GM19240 (cell line): ENCODE measurements around the gene ING5.

Experiments
- DNase-seq: peaks from one replicate; pipeline ENCODE4 v3.0.0; 2011; ENCODE audit warnings: low spot score; ENCODE audit not compliant: insufficient read length

ING5 gene

DNA sequence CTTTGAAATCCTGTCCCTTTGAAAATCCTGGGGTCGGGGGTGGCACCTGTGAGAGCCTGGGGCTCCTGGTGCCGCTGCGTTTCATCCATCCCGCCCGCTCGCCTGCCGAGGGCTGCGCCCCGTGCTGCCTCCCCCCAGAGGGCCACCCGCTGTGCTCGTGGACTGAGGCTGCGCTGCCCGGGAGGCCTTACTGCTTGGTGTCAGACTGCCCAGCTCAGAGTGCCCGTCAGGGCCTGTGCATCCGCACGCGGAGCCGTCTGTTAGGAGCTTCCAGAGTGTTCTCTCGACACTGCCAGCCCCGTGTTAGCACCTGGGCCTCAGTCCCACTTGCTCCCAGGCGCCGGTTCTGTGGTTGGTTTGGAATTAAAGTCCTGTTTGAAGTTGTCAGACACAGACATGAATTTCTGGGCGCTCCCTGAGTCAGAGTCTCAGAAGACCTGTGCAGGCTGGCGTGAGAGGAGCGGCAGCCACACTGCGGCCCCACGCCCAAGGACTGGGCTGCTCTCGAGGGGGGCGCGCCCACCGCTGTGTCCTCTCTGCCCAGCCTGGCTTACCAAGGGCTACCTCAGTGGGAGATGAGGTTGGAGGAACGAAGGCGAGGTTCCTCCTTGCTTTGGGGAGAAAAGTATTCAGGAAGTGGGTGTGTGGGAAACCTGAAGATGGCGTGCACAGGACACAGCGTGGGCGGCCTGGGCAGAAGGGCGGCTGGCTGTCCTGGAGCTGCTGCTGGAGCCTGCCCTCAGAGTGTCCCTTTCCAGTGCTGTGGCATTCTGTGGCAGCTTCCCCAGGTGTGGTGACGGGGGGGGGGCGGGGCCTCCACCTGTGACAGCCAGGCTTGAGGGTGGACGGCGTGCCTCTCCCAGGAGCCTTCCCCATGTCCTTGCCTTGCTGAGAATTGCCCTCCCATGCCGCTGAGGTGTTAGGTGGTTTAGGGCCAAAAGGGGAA lies 29.3 kb upstream of the ING5 start:
- DNase-seq = no peak

DNA sequence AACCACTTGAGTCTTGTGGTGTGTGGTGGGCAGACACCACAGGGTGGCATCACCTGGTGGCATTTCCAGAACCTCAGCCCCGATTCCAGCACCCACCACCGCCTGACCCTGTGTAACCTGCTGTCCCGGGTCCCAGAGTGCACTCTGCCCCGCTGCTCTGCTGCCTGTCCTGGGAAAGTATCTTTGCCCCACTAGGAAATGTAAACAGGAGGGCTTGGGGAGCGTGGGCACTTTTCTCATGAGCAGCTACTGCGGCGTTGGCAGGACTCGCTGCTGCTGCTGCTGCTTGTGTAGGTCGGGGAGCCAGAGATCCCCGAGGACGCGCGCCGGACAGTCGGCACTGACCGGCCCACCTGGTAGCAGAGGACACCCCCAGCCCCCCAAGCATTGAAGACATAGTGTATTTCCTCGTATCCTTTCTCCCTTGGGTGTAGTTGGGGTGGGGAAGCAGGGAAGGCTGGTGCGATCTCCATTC lies 28.6 kb upstream of the ING5 start:
- DNase-seq = no peak

DNA sequence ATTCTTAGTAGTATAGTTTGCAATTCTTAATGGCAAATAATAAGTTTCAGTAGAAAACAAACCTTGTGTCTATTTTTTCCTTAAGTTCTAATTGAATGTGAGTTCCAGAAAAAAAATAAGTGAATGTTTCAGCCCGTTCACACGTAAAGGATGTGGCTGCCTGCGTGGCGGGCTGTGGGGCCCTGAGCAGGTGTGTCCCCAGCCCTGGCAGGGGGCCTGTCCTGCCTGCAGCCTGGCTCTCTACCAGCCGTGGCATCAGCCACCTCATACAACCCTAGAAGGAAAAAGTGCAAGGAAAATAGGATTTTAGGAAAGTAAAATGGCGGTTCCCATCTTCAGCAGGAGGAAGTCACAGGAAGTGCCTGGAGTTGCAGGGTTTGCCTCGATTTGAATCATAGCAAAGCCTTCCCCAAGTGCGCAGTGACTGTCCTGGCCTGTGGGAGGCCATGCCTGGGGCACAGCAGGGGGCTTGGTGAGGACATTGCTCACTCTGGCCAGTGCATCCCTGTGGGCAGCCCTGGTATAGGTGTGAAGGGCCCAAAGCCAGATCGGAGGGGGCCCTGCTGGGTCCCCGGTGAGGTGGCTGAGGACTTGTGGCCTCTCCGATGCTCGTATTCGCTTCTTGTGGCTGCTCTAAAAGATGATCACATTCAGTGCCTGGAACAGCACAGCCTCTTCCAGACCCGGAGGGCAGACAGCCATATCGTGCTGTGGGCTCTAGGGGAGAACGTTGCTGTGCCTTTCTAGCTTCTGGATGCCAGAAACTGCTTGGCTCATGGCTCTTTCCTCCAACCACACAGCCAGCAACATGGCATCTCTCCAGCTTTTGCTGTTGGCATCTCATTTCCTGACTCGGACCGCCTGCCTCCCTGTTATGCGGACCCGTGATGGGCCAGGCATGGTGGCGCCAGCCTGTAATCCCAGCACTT lies 27.8 kb upstream of the ING5 start:
- DNase-seq = no peak

DNA sequence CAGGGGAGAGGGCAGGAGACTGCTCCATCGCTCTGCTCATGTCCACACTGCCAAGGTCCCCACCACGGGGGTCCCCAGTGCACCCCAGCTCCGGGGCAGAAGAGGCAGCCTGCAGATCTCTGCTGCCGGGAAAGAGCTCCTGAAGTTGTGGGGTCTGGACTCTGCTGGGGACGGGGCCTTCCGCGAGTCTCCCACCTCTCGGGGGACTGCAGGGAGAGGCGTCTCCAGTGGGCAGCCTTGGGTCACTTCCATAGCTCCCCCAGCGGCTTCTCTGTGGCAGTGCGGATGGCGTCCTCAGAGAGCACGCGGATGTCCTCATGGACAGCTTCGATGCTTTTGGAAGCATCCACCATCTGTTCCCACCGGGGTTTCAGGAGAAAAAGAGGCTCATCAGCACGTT lies 26.0 kb upstream of the ING5 start:
- DNase-seq = no peak

DNA sequence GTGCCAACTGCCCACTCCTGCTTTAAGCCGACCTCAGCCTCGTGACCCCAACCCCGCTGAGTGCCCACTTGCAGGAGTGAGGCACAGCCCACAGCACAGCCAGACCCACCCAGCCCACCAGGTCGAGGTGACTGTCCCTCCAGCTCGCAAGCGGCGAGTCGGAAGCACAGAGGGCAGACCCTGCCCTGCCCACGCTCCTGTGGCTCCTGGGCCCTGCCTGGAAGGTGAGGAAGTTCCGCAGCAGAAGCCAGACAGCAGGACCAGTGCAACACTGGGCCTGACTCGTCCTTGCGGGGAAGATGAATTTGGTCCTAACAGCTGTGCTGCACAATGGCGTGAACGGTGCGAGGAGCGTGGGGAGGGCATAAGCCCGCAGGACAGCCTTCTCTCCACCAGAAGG lies 25.2 kb upstream of the ING5 start:
- no peak for DNase-seq

DNA sequence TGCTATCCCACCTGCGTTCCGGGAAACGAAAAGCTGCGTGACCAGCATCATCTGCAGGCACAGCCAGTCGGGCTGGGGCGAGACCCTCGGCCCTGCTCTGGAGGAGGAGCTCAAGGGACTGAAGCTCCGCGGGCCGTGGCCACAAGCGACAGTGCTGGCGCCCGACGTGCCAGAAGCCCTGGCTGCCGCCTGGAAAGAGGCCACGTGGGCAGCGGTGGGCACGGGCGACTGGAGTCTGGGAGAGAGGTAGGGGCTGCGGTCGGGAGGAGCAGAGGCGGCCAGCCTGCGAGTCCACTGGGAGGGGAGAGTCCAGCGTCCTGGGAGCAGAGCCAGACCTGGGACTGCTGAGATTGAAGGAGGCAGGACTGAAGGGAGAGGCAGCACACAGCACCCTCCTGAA lies 24.4 kb upstream of the ING5 start:
- no peak for DNase-seq

DNA sequence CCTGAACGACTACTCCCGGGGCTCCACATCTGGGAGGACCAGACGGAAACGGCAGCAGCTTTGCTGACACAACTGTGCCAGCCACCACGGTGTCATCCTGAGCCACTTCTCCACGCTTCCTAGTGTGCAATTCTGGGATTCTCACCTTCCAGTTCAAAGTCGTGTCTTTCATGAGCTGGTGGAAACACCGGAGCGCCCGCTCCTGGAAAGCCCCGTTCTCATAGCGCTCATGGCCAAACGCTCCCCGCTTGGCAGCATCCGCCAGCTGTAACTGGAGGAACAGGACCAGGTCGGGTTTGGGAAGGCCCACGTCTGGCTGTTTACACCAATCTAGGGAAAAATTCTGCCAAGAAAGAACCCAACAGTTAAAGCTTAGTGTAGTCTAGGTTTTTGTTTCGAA lies 23.5 kb upstream of the ING5 start:
- DNase-seq = no peak

DNA sequence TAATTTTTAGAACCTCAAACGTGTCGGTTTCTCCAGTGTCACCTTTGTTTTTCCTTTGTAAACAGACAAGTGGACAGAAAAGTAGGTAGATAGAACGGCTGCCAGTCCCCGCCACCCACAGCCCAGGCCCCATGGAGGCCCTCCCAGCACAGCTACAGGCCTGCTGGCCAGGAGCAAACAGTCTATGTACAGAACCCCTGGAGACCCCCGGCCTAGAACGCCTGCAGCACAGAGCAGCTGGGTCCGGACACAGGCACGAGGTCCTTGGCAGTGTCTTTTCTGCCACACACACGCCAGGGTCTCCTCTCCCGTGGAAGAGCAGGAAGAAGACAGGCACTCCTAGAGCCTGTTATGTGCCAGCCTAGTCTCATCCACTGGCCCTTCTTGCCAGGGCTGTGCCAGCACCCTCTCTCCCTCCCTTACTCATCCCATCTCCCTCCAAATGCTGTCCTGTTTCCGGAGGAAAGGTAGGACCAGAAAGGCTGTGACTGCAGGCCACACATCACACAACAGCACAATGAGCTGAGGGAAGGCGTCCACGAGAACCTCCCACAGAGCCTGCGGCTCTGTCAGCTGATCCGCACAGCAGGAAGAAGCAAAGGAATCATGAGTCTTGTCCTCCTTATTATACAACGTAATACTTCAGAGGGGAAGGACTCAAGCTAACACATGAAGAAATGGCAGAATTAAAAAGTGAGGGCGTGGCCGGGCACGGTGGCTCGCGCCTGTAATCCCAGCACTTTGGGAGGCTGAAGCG lies 22.9 kb upstream of the ING5 start:
- no peak for DNase-seq

DNA sequence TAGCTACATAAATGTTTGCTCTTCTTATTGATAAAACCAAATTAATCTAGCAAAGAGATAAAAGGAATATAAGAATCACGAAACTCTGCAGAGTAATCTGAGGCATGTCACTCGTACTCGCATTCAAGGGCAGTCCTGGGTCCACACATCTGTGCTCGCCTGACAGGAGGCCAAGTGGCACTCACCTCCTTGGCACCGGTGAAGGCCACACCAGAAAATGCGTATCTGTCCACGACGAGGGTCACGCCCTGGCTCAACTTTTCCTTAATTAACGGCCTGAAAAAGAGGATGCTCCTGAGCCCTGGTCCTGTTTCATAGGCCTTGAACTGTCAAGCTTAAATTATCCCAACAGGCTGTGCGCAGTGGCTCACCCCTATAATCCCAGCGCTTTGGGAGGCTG lies 21.8 kb upstream of the ING5 start:
- no peak for DNase-seq

DNA sequence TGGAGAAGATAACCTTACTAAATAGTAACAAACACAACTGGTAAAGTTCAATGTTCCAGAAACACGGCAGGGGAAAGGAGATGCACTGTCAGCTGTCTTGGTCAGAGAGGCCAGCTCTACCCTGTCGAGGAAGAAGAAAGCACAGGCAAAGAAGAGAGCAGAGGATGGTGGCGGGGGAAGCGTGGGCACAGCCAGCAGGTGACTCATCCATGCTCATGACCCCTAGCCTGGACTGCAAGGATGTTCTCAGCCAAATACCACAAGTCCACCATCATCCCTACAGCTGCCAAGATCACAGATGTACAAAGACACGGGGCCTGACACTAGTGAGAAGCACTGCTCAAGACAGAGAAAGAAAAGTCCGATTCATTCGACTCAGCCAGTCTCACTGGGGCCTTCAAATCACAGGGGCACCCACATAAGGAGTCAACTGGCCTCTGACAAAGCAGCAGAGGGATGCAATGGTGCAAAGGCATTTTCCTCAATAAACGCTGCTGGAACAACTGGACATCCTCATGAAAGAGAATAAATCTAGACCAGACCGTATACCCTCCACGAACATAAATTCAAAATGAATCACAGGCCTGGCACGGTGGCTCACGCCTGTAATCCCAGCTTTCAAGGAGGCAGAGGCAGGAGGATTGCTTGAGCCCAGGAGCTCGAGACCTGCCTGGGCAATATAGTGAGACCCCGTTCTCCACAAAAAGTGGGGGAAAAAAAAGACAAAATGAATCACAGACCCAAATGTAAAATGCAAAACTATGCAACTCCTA lies 20.8 kb upstream of the ING5 start:
- no peak for DNase-seq

DNA sequence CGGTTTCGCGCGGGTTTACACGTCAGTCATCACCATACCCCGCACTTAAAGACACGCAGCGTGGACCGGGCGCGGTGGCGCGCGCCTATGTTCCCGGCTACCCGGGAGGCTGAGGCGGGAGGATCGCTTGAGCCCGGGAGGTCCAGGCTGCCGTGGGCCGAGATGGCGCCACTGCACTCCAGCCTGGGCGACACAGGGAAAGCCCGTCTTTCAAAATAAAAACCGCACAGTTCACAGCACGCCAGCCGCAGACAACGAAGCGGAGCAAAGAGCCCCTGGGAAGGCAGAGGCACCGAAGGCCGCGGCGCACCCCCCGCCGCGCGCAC lies 15.6 kb upstream of the ING5 start:
- no peak for DNase-seq

DNA sequence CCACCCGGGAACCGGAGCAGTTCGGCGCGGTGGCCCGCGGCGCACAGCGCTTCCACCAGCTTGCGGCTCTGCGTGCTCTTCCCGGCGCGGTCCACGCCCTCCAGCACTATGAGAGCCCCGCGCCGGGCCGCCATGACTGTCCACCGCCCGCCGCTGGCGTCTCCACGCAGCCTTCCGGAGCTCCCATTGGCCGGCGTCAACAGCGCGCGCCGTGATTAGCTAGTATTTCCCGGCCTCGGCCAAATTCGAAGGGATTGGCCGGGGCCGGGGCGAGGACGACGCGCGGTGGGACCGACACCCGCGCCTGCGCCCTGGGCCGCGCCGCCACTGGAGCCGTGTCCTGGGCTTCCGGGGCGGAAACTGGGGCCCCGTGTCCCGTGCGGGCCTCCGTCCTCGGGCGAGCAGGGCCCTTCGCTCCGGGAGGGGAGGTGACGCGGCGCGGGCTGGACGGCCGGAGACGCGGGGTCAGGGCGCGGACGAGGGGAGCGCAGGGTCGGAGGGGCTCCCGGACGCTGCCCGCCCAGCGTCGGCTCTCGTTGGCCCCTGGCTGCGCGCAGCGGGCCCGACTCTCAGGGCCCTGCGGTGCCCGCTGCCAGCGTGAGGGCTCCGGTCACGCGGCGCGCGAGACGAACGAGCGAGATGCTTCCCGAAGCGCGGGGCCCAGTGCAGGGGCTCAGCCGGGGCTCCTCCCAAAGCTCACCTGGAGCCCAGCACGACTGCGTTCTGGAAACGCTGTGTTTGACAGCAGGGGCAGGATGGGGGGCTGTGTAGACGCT lies 15.0 kb upstream of the ING5 start, which contains the start of gene DTYMK:
Gene DTYMK, minus strand, starts transcription at position 166 of the 776 bp plus-strand sequence. Its CDS starts 32 bp downstream, at position 134.
- DNase-seq = peak; percentile 99

DNA sequence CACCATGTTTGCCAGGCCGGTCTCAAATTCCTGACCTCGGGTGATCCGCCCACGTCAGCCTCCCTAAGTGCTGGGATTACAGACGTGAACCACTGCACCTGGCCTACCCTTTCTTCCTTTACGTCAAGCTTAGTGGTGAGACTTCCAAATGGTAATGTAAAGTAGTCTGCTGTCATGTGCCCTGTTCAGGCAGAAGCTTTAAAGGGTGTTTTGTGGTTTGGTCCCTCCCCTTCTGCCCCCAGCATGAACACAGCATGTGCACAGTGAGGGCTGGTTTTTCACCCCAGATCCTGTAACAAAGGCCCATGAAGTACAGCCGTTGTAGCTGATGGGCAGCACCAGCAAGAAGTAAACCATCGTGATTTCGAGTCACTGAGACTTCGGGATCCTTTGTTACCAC lies 12.5 kb upstream of the ING5 start:
- no peak for DNase-seq

DNA sequence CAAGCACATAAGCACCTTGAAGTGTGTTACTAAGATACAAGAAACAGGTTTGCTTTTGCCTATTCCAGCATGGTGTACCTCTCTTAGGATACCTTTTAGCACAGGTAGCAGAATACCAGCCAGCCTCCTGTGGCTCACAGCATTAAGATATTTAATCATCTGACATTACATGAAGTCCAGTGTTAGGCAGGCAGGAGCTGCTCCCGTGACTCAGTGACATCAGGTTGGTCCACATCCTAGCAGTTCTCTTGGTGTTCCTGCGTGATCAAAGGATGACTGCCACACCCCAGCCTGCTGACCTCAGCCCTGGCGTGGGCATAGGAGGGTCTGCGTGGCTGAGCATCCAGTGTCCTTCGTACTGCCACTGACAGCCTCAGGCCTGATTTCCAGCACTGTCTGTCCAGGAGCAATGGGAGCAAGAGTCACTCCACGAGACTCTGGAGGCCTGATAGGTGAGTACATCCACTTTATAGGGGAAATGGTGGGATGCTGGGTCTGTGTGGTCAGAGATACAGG lies 11.6 kb upstream of the ING5 start:
- no peak for DNase-seq

DNA sequence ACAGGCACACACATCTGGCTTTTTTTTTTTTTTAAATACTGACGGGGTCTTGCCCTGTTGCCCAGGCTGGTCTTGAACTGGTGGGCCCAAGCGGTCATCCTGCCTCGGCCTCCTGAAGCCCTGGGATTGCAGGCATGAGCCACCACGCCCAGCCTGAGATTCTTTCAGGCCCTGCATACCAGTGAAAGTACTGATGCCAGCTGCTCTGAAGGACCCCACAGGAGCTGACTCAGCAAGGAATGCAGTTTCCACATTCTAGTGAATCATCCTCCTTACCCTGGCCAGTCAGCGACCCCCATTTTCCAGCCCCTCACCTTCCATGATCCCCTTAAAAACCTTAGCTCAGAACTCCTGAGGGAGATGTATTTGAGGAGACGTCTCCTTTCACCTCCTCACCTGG lies 9.4 kb upstream of the ING5 start:
- DNase-seq = no peak

DNA sequence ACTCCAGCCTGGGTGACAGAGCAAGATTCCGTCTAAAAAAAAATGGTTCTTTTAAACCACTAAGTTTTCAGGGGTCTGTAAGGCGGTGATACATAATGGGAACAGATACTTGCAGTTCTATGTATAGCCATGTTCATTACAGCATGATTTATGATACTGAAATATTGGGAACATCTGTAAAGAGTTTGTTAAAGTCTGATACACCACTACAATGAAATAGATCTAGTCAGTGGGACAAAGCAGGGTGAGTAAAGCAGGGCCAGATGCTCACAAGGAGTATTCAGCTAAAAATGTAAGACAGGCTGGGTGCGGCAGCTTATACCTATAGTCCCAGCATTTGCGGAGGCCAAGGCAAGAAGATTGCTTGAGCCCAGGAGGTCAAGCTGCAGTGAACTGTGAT lies 6.2 kb upstream of the ING5 start:
- DNase-seq = no peak

DNA sequence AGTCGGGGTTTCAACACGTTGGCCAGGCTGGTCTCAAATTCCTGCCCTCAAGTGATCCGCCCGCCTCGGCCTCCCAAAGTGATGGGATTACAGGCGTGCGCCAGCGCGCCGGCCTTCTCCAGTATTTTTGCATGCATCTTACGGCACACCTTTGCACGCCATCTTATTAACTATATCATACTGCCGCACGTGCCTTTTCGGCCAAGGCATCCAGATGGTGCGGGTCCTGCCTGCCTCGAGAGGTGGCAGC lies 765 bp upstream of the ING5 start:
- no peak for DNase-seq

DNA sequence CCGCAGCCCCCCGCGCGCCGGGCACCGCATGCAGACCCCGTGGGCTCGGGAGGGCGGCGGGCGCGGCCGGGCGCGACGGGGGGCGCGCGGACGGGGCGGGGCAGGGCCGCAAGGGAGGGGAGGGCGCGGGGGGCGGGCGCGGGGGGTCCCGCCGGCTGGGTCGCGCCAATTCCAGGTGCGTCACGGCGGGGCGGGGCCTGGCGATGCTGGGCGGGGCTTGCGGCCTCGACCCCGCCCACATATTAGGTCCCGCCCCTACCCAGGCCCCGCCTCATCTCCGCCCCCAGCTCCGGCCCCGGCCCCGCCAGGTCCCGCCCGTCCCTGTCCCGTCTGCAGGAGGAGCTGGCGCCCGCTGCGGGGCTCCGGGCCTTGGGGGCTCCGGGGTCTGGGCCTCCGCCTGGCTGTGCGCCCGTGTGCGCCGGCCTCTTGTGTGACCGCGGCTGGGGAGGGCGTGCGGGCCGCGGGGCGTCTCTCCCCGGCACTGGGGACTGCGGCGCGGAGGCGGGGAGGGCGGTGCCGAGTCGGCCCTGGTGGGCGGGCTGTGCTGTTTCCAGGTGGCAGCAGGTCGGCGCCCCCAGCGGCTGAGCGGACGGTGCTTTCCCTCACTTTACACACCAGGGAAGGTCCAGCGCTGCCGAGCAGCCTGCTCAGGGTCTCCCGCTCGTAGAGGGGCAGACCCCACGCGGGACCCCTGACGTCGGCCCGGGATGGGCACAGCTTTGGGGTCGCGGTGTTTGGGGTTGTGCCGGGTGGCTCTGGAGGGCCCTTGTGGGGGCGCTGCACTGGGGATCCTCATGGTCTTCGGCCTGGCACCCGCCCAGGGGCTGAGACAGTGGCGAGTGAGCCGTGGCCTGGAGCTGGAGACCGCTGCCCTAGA lies 554 bp downstream of the ING5 start:
- peak; percentile 92 for DNase-seq

DNA sequence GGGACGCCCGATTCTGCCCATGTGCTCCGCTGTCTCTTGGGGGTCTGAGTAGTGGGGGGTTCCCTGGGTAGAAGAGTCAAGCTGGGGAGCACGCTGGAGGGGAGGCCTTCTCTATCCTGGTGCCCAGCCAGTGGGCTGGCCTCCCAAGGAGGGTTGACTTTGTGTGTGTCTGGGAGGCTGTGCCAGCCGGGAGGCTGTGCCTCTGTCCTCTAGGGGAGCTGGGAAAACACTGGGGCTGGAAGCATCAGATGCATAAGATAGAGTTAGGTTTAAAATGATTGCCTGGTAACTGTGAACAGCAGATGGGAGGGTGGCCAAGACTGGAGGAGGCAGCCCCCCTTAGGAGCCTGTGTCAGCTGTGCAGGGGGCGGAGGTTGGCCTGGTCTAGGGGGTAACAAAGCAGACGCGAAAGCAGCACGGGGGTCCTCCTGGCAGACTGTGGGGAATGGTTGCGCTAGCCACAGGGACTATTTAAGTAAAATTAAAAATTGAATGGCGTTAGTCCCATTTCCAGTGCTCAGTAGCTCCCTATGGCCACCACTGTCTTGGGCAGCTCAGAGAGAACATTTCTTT lies 1.3 kb downstream of the ING5 start:
- no peak for DNase-seq
